MM.1S (cell line): ENCODE data around the gene CLCN4.

Experiments used
- DNase-seq: peaks from one replicate; pipeline ENCODE4 v3.0.0-alpha.2; 2015
- H2AFZ ChIP-seq: fragments of 300-600 bp; sonication (generic); 2 replicates; pipeline ENCODE4 v1.6.0; 2016; ENCODE audit warnings: antibody characterized with exemption, low read length
- H3F3A ChIP-seq: fragments of 300-600 bp; sonication (generic); 2 replicates; pipeline ENCODE4 v1.6.1; 2016; ENCODE audit warnings: mild to moderate bottlenecking, antibody characterized with exemption, low read length, moderate library complexity, mixed read lengths; ENCODE audit not compliant: insufficient read depth
- H3K27ac ChIP-seq: fragments of 300-600 bp; sonication (generic); 2 replicates; pipeline ENCODE4 v1.5.1; 2016; ENCODE audit warnings: mild to moderate bottlenecking, low read length
- H3K27me3 ChIP-seq: fragments of 300-600 bp; sonication (generic); replicated peaks from 2 replicates; pipeline ENCODE4 v1.6.0; 2016; ENCODE audit warnings: low read length; ENCODE audit not compliant: insufficient read depth
- H3K36me3 ChIP-seq: fragments of 300-600 bp; sonication (generic); replicated peaks from 2 replicates; pipeline ENCODE4 v1.6.1; 2016; ENCODE audit warnings: mild to moderate bottlenecking, low read length, mixed read lengths; ENCODE audit not compliant: insufficient read depth
- H3K4me1 ChIP-seq: fragments of 300-600 bp; sonication (generic); 2 replicates; pipeline ENCODE4 v1.6.1; 2016; ENCODE audit warnings: low read length, mixed read lengths
- H3K4me2 ChIP-seq: fragments of 300-600 bp; sonication (generic); 2 replicates; pipeline ENCODE4 v1.6.0; 2016; ENCODE audit warnings: low read depth, low read length
- H3K4me3 ChIP-seq: fragments of 300-600 bp; sonication (generic); 2 replicates; pipeline ENCODE4 v1.5.1; 2016; ENCODE audit warnings: low read length, mixed read lengths
- H3K79me2 ChIP-seq: fragments of 300-600 bp; sonication (generic); 2 replicates; pipeline ENCODE4 v1.6.1; 2016; ENCODE audit warnings: mixed run types, low read length, mixed read lengths
- H3K9ac ChIP-seq: fragments of 300-600 bp; sonication (generic); 2 replicates; pipeline ENCODE4 v1.6.1; 2016; ENCODE audit warnings: low read length, mixed read lengths
- H3K9me2 ChIP-seq: fragments of 300-600 bp; sonication (generic); replicated peaks from 2 replicates; pipeline ENCODE4 v1.6.1; 2016; ENCODE audit warnings: mild to moderate bottlenecking, low read length, mixed read lengths; ENCODE audit not compliant: insufficient read depth
- H3K9me3 ChIP-seq: fragments of 300-600 bp; sonication (generic); replicated peaks from 2 replicates; pipeline ENCODE4 v1.6.1; 2016; ENCODE audit warnings: mild to moderate bottlenecking, low read length, mixed read lengths; ENCODE audit not compliant: insufficient read depth
- H4K20me1 ChIP-seq: fragments of 300-600 bp; sonication (generic); 2 replicates; pipeline ENCODE4 v1.6.1; 2016; ENCODE audit warnings: mild to moderate bottlenecking, low read length, moderate library complexity, mixed read lengths; ENCODE audit not compliant: insufficient read depth
- EZH2 ChIP-seq: fragments of 300-600 bp; sonication (generic); optimal IDR thresholded peaks from 2 replicates; pipeline ENCODE3; 2017; ENCODE audit warnings: low read depth, mild to moderate bottlenecking, antibody characterized with exemption, low read length, mixed read lengths
- EZH2phosphoT487 ChIP-seq: fragments of 300-600 bp; sonication (generic); IDR thresholded peaks from 2 replicates; pipeline ENCODE4 v1.6.1; 2018; ENCODE audit warnings: antibody characterized with exemption, low read length
- TF ChIP-seq, protein P1 (sequence below): fragments of 300-600 bp; sonication (generic); IDR thresholded peaks from 2 replicates; pipeline ENCODE4 v1.5.1; 2016; ENCODE audit warnings: antibody characterized with exemption, low read length, mixed read lengths

CLCN4 gene

DNA sequence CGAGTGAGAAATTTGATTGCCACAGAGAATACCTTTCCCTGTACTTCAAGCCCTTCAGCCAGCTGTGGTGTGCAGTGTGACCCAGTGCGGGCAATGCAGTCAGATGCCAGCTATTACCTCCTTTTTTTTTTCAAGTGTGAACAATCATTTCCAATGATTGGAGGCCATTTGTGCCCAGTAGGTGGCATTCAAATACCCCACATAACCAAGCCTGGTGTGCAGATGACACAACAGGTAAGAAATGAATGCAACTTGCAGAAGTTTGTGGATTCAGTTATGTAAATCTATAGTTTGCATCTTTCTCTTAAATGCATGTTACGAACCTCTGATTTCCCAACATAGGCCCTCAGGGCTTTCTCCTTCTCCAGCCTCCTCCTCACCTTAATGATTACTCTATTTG lies 98.0 kb downstream of the CLCN4 start:
- no peak overlapping the region for H3K9ac ChIP-seq
- TF ChIP-seq EZH2phosphoT487 (no peak), EZH2 (no peak)
- TF ChIP-seq, protein P1, sequence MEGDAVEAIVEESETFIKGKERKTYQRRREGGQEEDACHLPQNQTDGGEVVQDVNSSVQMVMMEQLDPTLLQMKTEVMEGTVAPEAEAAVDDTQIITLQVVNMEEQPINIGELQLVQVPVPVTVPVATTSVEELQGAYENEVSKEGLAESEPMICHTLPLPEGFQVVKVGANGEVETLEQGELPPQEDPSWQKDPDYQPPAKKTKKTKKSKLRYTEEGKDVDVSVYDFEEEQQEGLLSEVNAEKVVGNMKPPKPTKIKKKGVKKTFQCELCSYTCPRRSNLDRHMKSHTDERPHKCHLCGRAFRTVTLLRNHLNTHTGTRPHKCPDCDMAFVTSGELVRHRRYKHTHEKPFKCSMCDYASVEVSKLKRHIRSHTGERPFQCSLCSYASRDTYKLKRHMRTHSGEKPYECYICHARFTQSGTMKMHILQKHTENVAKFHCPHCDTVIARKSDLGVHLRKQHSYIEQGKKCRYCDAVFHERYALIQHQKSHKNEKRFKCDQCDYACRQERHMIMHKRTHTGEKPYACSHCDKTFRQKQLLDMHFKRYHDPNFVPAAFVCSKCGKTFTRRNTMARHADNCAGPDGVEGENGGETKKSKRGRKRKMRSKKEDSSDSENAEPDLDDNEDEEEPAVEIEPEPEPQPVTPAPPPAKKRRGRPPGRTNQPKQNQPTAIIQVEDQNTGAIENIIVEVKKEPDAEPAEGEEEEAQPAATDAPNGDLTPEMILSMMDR, result no peak
- DNase-seq, result no peak
- no peak overlapping the region for H2AFZ ChIP-seq
- H3K4me3 ChIP-seq, result no peak overlapping the region
- no peak overlapping the region for H3K27ac ChIP-seq
- no peaks in the 10 kb centered on the region for H3F3A ChIP-seq
- no peaks in the 10 kb centered on the region for H3K9me2 ChIP-seq
- H4K20me1 ChIP-seq, result no peaks in the 10 kb centered on the region
- H3K79me2 ChIP-seq, result no peaks in the 10 kb centered on the region
- no peaks in the 10 kb centered on the region for H3K9me3 ChIP-seq
- no peaks in the 10 kb centered on the region for H3K27me3 ChIP-seq
- H3K4me2 ChIP-seq, result no peak overlapping the region
- no peaks in the 10 kb centered on the region for H3K4me1 ChIP-seq
- H3K36me3 ChIP-seq, result no peaks in the 10 kb centered on the region

DNA sequence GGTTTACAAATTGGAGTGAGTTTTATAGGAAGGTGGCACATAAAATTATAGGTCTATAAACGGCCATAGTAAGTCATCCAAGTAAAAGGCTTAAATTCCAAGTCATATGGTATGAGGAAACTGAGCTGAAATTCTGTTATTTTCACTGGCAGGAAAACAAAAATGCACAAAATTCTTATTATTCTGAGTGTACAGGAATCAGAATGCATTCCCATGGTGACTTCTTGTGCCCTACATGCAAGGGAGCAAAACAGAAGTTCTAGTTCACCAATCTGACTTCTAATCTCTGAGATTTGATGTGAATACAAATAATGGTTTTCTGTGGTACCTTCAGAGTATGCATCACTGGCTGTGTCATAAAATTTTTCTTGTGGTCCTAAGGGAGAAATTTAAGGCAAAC lies 102.9 kb downstream of the CLCN4 start:
- H3K9me2 ChIP-seq, result no peaks in the 10 kb centered on the region
- H3K27me3 ChIP-seq, result no peaks in the 10 kb centered on the region
- H3K27ac ChIP-seq, result no peak overlapping the region
- no peaks in the 10 kb centered on the region for H3K9me3 ChIP-seq
- H3K9ac ChIP-seq, result no peak overlapping the region
- H3K36me3 ChIP-seq, result no peaks in the 10 kb centered on the region
- H3K4me3 ChIP-seq, result no peak overlapping the region
- H3F3A ChIP-seq, result no peaks in the 10 kb centered on the region
- no peak overlapping the region for H2AFZ ChIP-seq
- H3K4me1 ChIP-seq, result no peaks in the 10 kb centered on the region
- TF ChIP-seq EZH2 (no peak), EZH2phosphoT487 (no peak)
- TF ChIP-seq, protein P1, result no peak
- DNase-seq, result no peak
- no peaks in the 10 kb centered on the region for H3K79me2 ChIP-seq
- H4K20me1 ChIP-seq, result no peaks in the 10 kb centered on the region
- H3K4me2 ChIP-seq, result no peak overlapping the region

DNA sequence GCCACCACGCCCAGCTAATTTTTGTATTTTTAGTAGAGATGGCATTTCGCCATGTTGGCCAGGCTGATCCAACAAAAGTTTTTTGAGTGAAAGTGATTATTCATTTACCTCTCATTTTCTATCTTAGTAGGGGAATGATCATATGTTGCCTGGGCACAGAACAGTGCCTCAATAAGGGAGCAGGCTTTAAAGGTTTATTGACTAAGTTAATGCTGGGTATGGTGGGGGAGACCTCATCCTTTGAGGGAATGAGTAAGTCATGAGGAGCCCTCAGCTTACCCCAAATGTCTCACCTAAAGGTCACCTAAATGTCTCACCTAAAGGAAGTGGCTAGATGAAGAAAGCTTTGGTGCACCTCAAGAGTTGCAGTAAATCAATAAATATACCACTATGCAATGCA lies 109.0 kb downstream of the CLCN4 start:
- Histone ChIP-seq H3K79me2 (no peaks in the 10 kb centered on the region), H3F3A (no peaks in the 10 kb centered on the region), H3K4me1 (no peaks in the 10 kb centered on the region), H3K36me3 (no peaks in the 10 kb centered on the region), H3K27ac (no peak overlapping the region), H4K20me1 (no peaks in the 10 kb centered on the region), H3K4me3 (no peak overlapping the region), H3K9me2 (no peaks in the 10 kb centered on the region), H2AFZ (no peak overlapping the region), H3K4me2 (no peak overlapping the region), H3K27me3 (no peaks in the 10 kb centered on the region), H3K9ac (no peak overlapping the region), H3K9me3 (no peaks in the 10 kb centered on the region)
- DNase-seq, result no peak
- TF ChIP-seq EZH2, result no peak

DNA sequence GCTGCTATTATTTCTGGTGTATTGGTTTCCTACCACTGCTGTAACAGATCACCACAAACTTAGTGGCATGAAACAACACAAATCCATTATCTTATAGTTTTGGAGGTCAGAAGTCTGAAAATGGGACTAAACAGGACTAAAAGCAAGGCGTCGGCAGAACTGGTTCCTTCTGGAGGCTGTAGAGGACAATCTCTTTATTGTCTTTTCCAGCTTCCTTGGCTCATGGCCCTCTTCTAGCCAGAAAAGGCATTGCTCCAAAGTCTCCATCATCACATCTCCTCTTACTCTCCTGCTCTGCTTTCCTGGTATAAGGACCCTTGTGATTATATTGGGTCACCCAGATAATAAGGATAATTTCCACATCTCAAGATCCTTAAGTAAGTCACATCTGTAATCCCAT lies 121.9 kb downstream of the CLCN4 start:
- DNase-seq, result no peak
- Histone ChIP-seq H4K20me1 (no peaks in the 10 kb centered on the region), H3K27me3 (no peaks in the 10 kb centered on the region), H3K4me1 (no peaks in the 10 kb centered on the region), H3K9ac (no peak overlapping the region), H3K27ac (no peak overlapping the region), H3K79me2 (no peaks in the 10 kb centered on the region), H2AFZ (no peak overlapping the region), H3K4me3 (no peak overlapping the region), H3K9me3 (no peaks in the 10 kb centered on the region), H3F3A (no peaks in the 10 kb centered on the region), H3K4me2 (no peak overlapping the region), H3K9me2 (no peaks in the 10 kb centered on the region), H3K36me3 (no peaks in the 10 kb centered on the region)
- TF ChIP-seq, protein P1, result no peak
- TF ChIP-seq EZH2 (no peak), EZH2phosphoT487 (no peak)
